HK-2 (cell line): ENCODE data around the gene GALNT4.

Experiments used
- DNase-seq: peaks from one replicate; pipeline ENCODE4 v3.0.0-alpha.2; 2018; ENCODE audit not compliant: unreplicated experiment

The GALNT4 gene

DNA sequence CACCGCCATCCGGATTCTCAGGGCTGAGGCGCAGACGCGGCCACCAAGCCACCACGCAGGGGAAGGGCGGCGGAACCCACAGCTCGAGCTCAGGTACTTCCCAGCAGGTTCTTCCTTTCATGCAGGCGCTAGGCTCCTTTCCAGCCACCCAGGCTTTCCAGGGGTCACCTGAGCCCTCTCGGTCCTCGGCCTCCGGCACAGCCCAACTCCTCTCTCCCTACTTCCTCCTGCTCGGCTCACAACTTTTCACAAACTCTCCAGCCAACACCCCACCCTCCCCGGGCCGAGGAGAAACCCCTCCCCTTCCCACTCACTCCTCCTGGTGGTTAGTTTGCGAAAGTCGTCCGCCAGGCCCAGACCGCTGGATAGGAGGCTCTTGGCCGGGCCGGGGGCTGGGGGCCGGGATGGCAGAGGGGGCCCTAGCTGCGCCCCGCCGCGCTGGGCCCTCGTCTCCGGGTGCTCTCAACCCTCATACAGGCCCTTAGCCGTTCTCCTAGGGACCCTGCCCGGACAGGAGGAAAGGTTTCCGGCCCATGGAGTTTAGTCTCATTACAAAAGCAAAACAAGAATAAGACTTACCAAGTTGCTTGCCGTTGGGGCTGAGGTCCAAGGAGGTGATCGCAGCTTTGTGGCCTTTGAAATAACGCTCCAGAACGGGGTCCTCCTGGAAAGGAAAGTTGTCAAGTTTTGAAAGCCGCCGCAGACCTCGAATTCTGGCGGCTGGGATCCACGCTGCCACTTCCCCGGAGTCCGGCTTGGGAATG lies at the start of gene GALNT4:
Gene GALNT4, minus strand, starts transcription at position 256 of the 764 bp plus-strand sequence. Its CDS starts 247 bp downstream, at position 9.
- DNase-seq = peak; percentile 85

- DNase-seq = no peak
Observed at GRCh38 chr12:89573051-89573810, 48.6 kb upstream of the GALNT4 start.

GRCh38 chr12:89571491-89572195 lies 47.0 kb upstream of the GALNT4 start:
- DNase-seq = no peak

DNA sequence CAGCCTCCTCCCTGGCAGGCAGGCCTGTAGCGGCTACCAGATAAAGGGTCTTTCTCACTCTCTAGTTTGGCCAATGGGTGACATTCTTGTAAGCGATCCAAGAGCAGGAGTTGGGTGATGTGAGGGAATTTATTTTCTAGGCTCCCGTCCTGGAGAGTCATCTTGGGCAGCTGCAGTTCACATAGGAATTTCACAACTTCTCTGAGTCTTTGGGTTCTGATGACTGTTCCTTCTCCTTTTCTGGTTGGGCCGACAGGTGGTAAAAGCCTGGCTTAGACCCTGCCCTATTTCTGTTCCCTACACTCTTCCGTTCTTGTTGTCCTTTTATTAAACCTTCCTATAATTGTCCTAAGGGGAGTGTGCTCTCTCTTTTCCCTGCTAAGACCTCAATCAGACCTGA lies 43.9 kb upstream of the GALNT4 start:
- no peak for DNase-seq

GRCh38 chr12:89567691-89568239 lies 43.2 kb upstream of the GALNT4 start:
- no peak for DNase-seq

DNA sequence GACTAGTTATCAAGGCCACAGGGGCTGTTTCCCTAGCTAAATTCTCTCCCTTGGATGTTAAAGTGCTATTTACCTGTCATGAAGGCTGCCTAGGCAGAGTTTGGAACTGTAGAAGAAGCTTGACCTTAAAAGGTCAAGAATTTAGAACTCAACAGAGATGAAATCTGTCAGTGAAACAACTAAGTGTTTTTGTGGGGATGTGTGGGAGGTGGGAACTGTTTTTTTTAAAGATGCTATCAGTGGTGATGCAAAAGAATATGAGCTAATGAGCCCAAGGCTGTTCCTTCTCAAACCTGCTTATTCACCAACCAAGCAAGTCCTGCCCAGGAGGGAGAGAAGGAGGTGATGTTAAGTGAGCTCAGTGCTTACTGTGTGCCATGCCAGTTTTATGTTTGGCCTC lies 42.0 kb upstream of the GALNT4 start:
- DNase-seq = no peak

DNA sequence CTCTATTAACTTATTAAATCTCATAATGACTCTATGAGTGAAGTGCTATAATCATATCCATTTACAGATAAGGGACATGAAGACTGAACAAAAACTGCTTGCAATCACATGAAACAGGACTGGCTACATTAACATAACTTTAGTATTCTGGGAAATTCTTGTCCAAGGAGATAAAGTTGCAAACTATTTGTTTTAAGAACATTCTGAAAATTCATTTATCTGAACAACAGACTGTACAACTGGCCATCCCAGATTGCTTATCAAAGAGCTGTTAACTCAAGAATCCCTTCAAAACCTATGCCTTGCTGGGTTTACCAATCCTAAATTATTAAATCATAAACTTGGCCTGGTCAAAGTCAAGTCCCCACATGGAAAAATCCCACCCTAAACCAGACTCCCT lies 40.4 kb upstream of the GALNT4 start:
- no peak for DNase-seq

DNA sequence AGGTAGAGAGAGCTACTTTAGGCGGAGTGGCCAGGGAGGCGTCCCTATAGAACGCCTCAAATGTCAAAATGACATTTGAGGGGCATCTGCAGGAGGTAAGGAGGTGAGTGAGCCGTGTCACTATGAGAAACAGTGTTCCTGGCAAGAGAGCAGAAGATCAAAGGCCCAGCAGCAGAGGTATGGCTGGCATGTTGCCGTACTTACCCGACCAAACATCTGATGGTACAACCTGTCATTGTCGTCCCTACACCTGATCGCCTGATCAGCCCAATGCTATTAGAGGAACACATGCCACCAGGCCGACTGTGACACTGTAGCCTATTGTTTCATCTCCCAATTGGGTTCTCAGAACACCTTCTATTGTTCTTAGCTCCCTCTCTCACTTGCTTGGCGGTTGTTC lies 35.2 kb upstream of the GALNT4 start:
- DNase-seq = no peak

GRCh38 chr12:89556976-89557375 lies 32.4 kb upstream of the GALNT4 start:
- DNase-seq = no peak

GRCh38 chr12:89552376-89552775 lies 27.8 kb upstream of the GALNT4 start:
- no peak for DNase-seq

- DNase-seq = no peak
Observed at GRCh38 chr12:89551747-89552146, 27.2 kb upstream of the GALNT4 start.

GRCh38 chr12:89547101-89547500 lies 22.5 kb upstream of the GALNT4 start:
- DNase-seq = no peak

DNA sequence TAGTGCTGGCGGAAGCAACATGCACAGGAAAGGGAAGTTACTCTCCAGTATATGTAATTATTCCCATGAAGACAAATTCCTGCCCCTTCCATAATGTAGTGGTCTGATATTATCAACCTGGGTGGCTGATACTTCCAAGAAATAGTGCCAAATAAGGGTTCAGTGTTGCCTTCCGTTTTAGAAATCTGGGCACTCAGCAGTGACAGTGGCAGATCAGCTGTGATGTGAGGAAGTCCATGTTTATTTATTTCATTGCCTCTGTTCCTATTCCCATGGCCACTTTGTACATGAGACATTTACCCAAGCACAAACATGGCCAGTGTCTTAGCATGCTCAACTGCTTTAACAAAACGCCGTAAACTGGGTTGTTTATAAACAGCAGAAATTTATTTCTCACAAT lies 21.6 kb upstream of the GALNT4 start:
- DNase-seq = no peak

DNA sequence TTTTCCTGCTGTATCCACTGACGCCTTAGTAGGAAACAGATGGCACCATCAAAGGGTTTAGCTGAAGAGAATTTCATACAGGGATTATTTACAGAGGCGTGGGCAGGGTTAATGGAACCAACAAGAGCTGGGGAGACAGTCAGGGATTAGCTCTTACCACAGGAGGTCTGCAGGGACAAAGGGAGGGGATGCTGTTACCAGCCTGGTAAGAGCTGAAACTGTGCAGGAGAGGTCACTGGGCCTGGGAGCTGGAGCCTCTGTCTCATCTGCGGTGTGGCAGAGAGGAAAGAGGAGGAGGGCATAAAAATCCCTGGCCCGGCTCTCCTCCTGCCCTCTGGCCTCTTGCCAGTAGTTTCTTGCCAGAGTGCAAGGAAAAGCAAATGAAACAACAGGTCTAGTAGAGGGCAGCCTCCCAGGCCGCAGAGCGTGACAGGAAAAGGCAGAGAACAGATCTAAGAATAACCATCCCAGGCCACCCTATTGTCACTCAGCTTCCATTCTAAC lies 20.1 kb upstream of the GALNT4 start:
- peak; percentile 60 for DNase-seq

GRCh38 chr12:89544022-89544421 lies 19.4 kb upstream of the GALNT4 start:
- no peak for DNase-seq

GRCh38 chr12:89542912-89543592 lies 18.5 kb upstream of the GALNT4 start:
- DNase-seq = peak; percentile 60

DNA sequence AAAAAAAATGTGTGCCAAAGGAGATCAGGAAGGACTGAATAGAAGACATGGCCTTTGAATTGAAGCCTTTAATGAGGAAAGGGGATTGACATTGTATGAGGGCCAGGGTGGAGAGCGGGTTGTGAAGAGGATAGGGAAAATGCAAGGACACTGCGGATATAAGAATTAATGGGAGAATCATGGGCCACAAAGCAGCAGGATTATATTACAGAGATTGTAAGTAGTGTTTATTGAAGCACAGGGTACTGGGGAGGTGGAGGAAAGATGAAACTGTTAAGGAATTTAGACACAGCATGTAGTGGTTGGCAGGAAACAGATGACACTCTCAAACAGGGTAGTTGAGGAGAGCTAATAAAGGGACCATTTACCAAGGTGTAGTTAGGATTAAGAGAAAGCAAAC lies 17.6 kb upstream of the GALNT4 start:
- DNase-seq = no peak

DNA sequence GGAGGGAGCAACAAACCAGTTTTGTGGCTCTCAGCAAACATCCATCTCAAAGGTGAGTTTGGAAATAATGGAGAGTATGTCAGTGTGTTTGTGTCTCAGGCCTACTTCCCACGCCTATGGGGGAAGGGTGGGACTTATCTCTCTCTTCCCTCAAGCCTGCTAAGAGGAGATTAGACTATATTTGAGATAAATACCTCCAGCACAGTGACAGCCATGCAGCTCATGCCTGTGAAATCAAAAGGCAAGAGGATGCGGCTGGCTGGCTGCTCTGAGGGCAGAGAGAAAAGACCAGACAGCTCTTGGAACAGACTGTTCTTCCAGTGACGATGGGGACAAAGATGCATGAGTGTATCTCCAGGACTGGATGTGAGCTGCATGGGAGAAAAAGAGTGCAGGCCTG lies 16.0 kb upstream of the GALNT4 start:
- no peak for DNase-seq

- DNase-seq = no peak
Observed at GRCh38 chr12:89539426-89540223, 15.0 kb upstream of the GALNT4 start.

DNA sequence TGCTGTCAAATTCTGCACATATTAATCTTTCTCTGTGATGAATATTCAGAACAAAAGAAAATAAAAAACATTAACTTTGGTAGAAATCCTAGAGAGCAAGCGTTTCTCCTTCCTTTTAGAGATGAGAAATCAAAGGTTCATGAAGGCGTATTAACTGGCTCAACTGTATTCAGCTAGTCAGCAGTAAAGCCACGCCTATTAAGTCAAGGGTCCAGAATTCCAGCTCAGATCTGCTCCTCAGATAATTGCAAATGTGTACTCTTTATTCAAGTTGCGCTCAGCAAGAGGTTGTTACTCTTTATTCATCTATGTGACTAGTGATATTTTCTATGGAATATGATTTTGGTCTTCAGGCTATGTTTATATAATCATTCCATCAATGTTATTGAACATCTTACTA lies 14.3 kb upstream of the GALNT4 start:
- DNase-seq = no peak

DNA sequence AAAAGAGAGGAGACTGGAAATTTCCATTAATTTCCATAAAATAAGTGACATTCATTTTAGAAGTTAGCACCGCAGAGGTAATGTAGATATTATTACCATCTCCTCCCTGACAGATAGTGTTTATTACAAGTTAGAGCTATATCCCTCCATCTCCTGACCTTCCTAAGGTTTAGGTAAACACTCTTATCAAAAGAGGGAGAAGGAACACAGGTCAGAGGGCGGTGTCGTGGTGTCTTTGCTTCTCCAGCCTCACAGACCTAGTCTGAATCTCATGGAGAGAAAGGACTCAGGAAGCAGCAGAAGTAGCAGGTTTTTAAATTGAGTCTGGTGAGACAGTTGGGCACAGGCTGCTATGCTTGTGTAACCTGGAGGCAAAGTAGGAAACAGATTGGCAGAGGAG lies 12.8 kb upstream of the GALNT4 start:
- no peak for DNase-seq
